Kidney glomerular epithelial cell (primary cell): ENCODE data around the gene OTULIN.

Experiments
- DNase-seq: peaks from one replicate; lab custom pipeline; 2025; lab: John Stamatoyannopoulos, UW

The OTULIN gene

DNA sequence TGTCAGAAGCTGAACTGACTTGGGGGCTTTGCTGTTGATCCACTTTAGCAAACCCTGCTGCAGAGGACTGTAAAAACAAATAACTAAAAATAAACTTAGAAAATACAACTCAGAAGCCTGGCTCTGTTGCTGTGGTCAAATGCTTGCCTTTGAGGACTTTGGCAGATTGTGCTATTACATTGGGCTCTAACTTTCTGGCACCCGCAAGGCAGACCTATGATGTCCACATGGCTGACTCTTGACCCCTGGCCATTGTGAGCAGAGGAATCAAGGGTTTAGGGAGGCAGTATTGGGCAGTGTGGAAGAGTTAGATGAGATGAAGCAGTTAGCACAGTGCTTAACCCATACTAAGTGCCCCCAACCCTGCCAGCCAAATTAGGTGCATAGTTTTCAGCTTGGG is 34.0 kb downstream of the OTULIN start:
- no peak for DNase-seq

DNA sequence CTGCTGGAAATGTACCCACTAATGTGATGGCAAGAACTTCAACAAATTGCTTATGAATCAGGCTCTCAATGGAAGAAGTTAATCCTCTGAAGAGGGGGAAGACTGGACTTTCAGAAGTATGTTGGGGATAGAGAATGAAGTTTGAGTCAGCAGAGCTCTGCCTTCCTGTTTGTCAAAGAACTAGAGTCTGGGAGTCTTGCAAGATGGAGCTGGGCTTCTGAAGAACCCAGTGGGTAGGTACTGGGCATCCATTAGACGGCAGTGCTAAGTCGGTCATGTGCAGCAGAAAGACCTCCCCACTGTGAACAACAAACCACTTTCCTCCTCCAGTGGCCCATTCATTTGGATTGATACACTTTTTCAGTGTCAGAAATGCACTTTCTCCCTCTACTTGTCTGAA is 34.6 kb downstream of the OTULIN start:
- no peak for DNase-seq

DNA sequence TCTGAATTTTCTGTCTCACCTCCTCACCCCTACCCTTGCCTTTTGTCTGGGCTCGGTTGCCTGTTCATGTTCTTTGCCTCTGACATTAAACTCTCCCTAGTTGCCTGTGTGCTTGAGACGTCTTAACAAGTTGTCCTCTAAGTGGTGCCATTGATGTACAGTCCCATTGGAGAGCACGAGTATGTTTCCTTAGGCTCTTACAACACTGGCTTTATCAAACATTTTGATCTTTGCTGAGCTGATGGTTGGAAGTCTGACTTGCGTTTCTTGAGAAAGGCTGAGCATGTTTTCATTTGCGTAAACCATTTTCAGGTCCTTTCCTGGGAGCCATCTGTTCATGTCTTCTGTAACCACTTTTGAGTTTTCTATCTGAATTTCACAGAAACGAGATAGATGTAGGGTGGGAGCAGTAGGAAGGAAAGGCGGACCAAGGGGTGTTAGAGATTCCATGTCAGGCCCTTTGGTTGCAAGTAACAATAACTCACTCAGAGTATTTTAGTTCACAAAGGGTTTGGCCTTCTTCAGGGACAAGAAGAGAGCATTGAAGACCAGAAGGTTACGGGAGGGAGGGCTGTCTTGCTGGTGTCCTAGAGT is 35.4 kb downstream of the OTULIN start:
- DNase-seq, result no peak

DNA sequence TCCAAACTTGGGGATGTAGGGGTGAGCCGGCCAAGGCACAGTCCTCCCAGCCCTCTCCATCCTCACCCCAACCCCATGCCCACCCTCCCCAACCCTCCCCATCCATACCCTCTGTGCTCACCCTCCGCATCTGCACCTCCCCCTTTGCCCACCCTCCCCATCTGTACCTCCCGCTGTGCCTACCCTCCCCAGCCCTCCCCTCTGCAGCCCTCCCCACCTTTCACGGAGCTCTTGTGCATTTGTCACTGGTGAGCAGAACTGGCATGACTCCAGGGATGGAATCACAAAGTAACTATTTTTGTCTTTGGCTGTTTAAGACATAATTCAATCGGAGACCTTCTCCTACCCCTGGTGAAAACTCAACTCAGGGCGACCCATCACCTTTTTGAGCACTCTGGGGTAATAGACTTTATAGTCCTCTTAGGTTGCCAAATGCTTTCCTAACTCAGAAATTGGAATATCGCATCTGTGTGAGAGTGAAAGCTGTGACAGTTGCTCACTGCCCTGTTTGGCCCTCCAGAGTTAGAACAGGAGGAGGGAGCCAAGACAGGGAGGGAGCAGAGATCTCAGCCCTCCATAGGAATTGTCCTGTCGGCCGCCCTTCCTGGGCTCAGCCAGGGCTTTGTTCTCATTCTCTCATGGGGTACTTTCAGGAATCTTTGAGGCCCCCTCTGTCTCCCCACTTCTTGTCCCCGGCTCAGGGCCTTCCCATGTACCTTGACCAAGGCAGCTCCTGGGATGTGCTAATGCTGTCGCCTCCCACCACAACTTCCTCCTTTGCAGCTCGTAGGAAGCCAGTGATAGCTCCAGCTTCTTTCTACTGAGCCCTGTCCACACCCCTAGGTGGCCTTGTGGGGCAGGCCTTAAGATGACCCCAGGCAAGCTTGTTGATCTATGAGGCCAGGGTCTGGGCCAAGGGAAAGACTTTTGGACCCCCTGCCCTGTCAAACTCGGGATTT is 36.2 kb downstream of the OTULIN start:
- no peak for DNase-seq

DNA sequence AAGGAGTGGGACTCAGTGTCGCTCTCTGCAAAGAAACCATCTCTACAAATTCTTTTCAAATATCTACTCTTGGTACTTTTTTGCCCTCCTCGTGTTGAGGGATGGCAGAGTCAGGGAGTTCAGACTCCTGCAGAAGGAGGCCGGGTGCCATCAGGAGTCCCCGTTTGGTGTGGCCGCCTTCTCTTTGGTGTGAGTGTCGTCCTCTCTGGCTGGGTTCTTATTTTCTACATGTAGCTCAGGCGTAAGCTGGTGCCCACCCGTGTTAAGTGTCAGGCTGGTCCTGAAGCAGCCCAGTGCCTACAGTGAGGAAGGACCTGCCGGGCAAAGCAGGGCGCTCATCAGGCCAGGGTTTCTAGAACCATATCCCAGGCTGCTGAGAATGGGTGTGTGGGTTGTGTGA is 37.0 kb downstream of the OTULIN start:
- DNase-seq, result no peak

DNA sequence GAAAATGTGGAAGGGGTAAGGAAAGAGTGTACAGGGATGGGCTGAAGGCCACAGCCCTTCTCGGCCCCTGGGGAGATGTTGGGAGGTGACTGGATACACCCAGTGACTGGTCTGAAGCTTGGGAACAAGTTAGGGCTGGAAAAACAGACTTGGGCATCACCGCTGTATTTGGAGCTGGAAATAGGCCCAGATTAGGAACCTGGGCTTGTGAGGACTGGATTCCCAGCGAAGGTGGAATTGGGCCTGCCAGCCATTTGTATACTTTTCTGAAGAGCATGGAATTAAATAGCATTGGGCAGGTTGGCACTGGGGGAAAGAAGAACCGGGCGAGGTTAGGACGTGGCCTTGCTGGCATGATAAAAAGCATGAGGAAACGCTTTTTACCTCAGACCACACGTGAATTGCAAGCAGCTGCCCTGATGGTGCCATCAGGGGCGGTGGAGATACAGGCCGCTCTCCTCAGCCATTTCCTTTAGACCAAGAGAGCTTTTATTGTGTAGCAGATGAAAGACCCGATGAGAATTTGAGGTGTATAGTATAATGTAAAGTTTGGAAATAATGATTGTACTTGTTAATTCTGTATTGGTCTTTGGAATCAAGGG is 37.8 kb downstream of the OTULIN start:
- DNase-seq, result no peak

DNA sequence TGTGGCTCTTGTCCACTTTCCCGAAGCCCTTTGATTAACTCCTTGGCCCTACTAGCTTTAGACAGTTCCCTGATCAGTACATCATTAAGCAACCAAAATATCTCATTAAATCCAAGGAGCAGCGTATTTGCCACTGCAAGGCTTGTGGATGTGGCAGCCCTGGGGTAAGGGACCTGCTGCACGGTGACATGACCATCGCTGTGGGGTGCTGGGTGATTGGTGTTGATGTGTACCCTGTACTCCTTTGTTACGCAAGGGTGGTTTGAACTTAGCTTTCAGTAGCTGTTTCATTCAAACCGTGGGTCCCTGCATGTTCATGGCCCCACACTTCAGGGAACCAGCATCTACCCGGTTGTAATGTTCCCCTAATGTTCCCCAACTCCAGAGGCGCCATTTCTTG is 41.0 kb downstream of the OTULIN start:
- DNase-seq, result no peak

DNA sequence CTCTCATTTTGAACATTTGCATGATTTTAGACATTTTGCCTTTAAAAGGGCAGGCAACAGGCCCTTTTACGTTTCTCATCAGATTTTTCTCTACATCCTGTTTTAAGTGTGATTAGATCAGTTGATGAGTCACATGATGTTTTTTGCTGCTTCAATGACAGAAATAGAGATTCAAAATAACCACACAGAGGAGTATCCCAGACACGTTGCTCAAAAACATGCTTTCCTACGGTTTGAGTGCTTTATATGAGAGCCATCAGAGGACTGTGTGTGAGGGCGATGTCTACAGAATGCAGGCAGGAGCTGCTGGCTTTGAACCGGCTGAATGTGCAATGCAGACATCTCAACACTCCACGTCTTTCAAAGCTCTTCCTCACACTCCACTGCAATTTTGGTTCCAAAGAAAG is 42.1 kb downstream of the OTULIN start:
- peak; percentile 42 for DNase-seq

DNA sequence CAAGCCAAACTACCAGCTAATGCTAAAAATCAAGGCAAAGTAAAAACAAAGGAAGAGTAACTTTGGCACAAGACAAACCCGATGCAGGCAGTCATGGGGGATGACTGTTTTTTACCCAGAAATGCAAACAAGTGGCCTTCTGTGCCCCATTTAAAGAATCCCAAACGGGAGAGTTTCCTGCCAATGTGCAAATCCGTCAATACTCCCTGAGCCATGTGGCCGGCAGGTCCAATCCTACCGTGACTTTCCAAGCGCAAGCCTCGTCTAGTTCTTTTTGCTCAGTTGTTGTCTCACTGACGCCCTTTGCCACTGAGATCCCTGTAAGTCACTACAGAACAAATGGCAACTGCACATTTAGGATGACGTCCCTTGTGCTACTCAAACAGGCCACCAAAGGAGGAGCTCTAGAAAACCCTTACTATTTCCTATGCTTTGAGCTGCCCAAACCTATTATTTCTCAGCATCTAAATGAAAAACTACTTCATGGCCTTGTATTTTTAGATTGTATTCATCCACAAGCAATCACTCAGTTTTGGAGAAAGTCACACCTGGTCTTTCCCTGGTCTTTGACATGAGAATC is 43.4 kb downstream of the OTULIN start:
- no peak for DNase-seq

DNA sequence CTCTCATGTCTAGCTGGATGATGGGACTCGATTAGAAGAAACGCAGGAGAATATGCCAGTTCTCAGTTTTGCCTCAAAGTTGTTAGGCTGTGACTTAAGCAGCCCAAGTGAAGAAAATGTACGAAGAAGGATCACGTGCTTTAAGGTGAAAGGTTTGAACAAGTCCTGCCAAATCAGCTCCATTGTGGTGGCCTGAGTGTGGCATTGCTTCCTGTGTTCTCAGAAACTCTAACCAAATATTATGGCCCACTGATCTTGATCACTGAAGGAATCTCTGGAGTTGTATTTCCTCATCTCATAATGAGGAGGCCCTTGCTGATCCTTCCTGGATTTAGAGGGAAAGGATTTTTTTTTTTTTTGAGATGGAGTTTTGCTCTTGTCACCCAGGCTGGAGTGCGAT is 44.0 kb downstream of the OTULIN start:
- no peak for DNase-seq

DNA sequence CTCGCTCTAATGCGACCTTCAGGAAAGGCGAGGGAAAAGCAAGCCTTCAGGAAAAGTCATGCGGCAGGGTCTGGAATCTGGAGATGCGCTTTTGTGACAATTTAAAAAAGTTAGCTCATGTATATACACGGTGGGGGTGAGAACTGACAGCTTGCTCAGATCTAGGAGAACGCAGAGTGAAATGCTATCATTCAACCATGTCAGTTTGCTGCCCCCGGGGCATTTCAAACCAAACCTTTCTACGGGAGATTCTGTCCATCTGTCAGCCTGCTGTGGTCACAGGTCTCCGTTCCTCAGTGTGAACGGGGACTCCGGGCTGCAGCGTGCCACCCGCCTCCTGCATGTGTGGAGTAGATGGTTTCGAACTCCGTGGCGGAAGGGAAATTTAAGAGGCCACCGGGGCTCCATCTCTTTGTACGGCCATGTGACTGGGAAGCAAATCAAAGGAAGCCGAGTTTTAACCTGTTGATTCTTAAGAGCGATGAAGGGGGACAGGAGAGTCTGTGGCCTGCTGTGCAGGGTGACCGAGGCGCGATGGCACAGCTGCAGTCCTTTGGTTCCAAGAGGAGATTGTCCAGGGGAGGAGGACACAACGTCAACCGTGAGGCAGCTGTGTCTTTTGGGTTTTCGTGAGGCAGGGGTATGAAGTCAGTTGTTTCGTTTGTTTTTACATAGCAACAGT is 45.9 kb downstream of the OTULIN start:
- no peak for DNase-seq

DNA sequence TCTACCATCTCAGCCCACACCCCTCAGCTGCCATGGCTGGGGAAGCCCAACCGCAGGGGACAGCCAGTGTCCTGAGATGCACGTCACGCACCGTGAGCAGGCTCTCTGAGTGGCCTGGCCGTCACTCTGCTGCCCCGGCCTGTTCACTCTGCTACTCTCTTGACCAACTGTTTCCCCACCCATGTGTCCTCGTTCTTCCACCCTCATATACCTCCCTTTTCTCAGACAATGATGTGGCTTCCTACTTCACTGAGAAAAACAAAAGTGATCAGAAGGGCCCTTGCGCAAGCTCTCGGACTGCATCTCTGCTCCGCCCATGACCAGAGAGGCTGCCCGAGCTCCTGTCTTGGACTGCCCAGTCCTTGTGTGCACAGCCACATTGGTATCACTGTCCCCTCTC is 47.6 kb downstream of the OTULIN start:
- no peak for DNase-seq

DNA sequence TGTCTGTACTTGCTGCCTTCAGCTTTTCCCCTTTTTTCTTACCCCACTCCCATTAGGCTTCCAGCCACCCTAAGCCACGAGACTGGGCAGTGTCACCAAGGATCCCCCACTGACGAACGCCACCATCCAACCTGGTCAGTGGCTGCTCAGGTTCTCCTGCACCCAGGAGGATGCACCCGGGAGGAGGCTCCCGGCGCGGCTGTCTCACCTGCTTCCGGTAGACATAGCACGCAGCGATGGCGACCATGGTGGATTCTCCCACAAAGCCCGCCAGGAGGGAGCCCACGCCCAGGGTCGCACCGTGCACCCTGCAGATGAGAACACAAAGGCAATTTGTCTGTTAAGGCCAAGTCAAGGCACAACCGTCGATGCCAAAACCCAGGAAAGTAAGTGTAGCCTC is 48.1 kb downstream of the OTULIN start:
- no peak for DNase-seq

DNA sequence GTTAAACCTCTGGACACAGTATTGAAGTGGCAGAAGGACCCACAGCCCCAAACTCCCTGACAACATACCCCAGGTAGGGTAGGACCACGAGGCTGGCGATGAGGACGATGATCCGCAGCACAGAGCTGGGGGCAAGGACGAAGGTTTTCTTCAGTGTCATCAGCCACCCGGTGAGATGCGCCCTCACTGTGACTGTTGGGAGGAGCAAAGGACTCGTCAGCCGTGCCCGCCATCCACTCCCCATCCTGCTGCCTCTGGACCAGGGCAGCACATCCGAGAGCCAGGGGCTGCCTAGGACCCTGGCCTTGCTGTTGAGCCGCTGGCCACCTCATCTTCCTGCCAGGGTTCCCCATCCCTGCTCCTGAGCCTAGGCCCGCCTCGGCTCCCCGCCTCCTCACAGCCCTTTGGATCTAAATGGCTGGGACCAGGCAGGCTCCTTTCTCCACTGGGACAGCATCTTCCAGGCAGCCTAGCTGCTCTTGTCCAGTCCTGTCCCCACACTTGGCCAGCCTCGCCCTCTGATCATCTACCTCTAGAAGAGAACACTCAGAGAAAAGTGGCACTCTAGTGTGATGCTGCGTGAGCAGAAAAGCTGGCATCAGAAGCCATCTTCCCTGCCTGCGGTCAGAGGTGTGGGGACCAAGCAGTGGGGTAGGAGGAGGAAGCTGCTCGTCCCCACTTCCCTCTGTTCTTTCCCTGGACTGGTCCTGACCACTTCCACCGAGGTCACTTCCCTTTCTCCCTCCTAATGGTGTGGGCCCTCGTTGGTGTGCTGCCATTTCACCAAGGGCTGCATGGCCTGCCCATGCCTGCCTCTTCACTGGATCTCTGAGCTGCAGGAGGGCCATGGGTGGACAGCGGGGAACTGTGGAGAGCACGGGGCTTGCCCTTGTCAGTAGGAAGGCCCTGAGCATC is 49.2 kb downstream of the OTULIN start:
- no peak for DNase-seq

DNA sequence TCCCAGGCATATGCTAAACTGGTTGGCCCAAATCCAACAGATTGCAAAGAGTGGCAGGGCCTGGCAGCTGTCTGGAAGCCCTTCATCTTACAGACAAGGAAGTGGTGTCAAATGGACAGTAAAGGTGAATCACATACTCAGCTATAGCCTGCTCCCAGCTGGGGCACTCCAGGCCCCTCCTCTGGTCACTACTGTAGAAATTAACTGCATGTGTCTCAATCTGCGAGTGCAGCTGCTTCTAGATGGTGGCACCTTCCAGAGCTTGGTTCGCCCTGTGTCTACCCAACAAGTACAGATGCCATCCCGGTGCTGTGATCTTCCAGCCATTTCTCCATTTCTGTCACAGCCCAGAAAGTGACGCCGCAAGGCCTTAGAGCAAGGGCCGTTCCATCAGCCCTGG is 50.2 kb downstream of the OTULIN start:
- no peak for DNase-seq

DNA sequence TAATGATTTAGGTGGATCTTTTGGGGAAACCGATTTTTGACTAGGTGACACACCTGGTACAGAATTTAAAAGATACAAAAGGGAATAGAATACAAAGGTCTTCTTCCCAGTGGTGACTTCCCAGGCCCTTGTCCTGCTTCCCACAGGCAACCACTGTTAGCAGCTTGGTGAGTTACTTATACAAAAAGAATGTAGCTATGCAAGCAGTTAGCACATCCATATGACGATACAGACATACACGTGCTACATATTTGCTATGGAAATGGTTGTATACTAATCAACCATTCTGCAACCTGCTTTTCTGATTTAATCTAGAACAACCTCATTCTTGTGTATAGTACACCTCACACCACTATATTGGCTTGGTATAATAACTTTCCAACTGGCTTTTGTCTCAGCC is 51.0 kb downstream of the OTULIN start:
- DNase-seq, result no peak

DNA sequence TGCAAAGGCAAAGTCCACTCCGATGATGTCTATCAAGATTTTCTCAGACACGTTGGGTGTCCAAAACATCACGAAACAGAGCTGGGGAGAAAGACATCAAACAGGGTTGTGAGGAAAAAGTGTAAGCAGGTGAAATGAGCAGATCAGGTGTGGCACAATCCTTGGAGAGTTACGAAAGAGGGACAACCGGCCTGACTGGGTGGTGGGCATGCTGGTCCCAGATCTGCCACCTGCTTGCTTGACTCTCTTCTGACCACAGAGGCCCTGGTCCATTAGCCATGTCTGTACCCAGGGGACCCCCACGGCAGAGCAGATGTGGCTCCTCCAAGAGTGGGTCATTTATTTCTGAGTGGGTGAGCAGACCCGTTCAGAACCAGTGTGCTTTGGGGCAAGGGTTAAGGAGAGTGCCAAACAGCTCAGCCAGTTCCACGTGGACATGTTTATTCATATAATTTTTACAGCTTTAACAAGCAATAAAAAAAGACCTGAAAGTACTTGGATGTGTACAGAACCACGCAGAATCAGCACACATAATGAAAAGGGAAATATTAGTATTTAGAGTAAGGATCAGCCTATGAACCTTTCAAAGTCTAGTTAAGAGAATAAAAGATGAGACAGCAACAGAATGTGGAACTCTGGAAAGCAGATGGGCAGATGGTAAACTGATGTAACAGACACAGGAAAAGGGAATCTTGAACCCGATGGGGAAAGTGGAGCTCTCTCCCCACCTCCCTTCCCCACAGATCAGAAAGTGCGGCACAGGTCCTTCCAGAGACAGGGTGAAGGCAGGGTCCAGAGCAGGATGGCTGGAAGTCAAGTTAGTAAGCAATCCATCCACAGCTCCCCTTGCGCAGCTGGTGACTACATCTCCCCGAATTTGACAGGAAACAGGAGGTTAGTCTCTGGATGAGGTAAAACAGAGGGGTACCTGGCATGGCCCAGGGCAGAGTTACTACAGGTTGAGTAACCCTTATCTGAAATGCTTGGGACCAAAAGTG is 52.5 kb downstream of the OTULIN start:
- DNase-seq, result no peak

DNA sequence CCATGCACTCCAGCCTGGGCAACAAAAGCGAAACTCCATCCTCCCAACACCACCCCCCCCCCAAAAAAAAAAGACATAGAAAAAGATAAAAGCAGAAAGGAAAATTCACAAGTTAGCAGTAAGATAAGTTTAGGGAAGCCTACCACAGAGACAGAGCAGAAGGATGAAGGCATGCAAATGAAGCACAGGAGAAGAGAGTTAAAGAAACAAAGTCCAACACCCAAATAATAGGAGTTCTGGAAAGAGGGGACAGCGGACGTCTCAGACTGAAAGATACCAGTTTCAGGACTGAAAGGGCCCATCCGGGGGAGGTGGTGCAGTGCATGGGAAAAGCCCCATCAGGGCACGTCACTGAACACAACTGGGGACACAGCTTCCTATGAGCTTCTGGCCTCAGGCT is 54.3 kb downstream of the OTULIN start:
- no peak for DNase-seq

DNA sequence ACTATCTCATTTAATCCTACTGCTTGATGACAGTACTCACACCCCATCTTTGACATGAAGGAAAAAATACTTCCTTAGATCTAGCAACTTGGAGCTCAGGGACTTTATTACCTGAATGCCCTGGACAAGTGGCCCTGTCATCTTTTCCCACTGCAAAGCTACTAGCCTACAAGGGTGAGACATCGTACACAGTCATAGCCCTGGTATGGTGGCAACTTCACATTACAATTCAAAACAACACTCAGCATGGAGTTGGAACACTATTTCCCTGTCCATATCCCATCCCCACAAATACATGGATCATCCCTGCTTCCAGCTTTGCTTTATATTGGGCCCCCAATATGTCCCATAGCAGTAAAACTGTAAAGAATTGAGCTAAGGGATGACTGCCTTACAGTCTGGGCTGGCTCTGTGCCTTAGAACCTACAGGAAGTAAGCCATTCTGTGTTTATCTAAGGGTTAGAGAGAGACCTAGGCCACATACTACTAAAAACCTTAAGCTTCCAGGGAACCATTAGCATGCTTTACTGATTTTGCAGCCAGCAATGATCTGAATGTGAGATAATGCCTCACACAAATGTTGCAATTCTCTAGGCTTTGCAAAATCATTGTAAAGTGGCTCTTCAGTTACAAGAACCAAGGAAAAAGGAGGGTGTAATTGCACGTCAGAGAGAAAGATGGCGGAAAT is 55.9 kb downstream of the OTULIN start:
- no peak for DNase-seq
